NCI-H2107 treated with DMSO at 0.1 percent for 48 hours (cell line): ENCODE results near the gene DARS1.

Source experiments
- DNase-seq: peaks from one replicate; lab custom pipeline; 2025; ENCODE audit not compliant: unreplicated experiment; lab: John Stamatoyannopoulos, UW

DARS1 gene

DNA sequence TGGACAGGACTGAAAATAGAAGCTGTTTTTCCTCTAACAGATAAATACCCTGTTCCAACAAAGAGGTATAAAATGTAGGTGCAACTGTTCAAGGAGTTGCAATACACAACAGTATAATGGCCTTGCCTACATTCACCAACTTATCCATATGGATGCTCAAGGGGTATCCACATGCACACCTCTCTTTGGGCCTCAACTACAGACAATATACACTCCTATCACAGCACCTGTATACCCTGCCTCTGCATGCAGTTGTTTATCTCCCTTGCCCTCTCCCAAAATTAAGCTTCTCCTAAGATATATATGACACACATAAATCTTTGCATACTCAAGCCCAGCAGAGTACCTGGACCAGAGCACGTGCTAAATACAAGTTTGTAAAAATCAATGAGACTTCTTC lies 37.3 kb downstream of the DARS1 start:
- no peak for DNase-seq

DNA sequence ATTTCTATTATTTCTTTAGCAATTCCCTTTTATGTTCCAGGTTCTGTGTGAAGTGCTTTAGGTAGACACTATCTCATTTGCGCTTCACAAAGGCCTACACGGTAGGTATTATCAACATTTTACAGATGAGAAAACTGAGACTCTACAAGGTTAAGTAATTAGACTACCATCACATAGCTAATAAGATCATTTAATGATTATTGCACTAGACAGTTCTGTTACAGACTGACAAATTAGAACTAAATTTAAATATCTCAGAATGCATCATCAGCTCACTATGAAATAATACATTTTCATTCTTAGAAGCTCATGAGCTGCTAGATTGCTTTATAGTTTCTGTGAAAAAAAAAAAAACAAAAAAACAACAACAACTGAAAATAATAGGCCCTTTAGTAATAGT lies 37.9 kb downstream of the DARS1 start:
- no peak for DNase-seq

DNA sequence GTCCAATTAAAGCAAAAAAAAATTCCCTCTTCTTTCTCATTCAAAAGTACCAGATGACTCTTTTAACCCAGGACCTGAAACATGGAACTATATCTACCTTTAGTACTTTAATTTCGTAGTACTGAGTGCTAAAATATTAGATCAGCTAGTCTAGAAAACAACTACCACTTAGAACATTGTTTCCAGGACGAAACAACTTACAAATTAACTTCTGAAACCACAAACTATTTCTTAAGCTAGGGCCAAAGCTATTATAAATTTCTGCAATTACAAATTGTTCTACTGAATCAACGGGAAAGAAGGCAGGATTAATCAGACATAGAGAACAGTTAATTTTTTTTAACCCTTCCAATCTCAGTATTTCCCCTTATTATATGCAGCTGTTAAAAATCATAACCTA lies 39.9 kb downstream of the DARS1 start:
- no peak for DNase-seq

DNA sequence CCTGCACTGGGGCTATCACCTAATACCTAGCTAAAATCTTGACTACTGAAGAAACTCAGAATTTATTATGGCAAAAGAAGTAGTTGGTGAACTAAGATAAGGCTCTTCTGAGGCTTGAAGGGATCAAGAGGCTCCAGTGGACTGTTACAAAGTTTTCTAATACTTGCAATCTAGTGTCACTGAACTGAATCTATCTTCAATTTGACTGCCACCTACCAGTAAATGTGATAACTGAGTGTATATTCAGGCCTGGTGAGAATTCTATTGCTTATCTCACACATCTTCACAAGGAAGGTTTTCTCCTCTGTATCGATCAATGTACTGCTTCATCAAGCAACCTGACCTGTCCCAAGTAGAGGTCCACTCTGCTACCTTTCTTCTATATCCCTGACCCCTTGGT lies 40.8 kb downstream of the DARS1 start:
- no peak for DNase-seq

DNA sequence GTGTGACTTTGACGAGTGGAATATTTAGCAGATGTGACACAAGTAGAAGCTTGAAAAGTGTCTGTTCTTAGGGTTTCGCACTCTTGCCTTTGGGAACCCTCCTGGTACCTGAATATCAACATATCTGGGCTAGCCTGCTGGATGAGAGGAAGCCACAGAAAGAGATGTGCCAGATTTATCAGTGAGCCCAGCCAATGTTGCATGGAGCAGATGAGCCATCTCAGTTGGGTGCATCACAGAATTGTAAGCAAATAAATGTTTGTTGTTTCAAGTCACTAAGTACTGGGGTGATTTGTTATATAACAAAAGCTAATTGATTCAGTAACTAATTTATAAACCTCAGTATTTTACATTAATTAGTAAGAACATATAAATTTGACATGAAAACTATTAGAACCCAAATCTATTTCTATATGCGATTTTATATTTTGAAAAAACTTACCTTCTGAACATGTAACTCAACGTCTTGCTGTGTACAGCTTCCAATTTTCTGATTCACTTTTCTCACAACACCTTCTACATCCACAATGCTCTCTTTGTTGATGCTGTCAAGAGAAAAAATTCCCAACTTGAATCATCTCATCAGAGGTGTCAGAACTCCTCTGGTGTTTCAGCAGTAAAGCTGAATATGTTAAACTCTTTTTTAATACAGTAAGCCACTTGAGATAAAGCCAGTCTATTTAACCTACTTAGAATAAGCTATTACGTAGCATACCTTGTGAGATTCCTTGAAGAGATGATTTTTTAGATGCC lies 42.3 kb downstream of the DARS1 start:
- DNase-seq: no peak

DNA sequence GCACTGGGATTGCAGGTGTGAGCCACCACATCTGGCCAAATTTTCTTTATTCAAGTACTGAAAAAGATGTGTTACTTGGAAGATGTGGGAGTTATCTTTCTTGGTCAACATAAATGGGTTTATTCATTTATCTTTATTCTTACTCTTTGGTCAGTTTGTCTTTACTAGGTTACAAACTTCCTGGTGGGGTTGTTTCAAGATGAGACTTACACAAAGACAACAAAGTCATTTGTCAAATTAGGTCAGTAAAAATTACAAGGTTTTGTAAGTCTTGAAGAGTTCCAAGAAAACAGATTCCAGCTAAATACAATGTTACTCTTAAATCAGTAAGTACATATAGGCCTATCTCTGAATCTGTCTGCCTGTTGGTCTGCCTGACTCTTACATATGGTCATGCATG lies 48.9 kb downstream of the DARS1 start:
- no peak for DNase-seq

DNA sequence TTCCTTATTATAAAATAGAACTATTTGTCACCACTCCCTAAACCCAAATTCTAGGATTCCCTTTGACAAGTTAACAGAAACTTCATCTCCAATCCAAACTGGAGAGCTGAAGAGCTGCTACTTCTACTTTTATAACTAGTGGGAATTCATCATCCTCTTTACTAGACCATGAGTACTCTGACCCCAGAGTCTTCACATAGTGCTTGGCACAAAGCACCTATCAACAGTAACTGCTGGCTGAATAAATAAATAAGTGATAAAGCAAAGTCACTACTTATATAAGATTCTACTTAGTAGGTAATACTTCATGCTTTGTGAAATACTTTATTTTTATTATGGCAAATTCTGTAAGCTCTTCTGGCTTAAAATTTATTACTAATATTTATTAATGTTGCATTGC lies 49.5 kb downstream of the DARS1 start:
- no peak for DNase-seq

DNA sequence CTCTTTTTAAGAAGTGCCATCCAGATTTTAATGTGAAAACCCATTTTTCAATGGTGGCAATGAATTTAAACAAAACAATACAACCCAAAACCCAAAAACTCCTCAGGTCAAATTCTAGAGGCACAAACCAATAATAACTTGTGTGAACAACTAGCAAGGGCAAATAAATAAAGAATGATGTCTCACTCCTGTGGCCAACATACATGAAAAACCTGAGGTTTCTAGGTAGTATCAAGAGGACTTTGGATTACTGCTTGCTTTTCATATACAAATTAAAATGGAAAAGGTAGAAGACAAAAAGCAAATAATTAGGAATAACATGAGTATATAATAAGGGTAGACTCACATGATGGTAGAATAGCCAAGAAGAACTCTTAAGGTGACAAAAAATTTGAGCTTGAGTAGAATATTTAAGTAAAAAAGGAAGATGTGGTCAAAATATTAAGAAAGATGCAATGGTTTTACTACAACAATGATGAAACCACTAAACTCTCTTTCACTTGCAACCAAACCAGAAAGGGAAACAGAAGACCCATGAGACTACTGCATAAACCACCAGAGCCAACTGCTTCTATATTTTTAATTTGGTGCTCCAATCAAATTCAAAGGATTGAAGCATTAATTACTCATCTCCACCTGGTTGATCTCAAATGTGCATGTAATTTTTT lies 53.5 kb downstream of the DARS1 start:
- DNase-seq: no peak

DNA sequence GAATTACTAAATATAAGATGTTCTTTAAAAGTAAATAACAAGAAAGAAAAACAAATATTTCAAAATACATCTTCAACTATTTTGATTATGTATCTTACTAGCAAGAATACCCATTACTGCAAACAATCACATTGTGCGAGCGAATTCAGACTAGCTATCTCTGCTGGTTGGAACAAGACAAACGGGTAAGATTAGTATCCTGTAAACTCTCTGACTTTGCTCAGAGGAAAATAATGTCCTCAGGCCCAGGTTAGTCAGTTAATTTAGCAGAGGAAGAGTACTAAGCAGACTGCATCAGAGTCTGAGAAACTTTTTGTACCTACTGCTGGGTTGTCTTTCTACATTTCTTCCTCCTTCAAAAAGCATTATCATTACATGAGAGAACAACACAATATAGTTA lies 58.8 kb downstream of the DARS1 start:
- DNase-seq: no peak

DNA sequence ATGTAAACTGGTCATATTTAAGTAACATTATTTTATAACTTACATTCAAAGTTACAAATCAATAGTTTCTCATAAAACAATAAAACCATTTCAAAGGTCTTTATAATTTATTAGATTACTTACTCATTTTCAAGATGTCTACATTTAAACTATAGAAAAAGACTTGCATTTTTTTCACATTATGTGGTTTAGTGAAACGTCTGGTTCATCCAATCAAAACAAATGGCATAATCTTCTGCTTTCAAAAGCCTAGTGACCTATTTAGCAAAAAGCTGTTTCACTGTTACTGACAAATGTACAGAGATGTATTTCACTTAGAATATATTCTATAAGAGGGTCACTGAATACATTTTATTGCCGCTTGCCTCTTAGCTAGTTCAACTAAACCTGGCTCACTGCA lies 59.9 kb downstream of the DARS1 start:
- DNase-seq: no peak

DNA sequence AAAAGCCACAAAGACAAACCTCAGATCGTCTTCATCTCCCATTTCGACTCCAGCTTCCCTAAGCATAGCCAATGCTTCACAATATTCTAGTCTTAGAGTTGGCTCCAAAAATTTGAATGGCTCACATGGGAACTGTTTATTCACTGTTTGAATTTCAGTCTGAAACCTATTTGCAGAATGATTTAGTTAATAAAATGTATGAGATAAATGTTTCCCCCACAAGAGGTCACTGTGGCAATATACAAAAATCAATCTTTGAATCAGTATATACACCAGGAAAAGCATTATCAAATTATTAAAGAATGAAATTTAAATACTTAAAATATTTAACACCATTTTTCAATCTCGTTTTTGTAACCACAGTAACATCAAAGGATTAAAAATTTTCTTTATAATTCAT lies 69.2 kb downstream of the DARS1 start:
- peak; percentile 11 for DNase-seq

DNA sequence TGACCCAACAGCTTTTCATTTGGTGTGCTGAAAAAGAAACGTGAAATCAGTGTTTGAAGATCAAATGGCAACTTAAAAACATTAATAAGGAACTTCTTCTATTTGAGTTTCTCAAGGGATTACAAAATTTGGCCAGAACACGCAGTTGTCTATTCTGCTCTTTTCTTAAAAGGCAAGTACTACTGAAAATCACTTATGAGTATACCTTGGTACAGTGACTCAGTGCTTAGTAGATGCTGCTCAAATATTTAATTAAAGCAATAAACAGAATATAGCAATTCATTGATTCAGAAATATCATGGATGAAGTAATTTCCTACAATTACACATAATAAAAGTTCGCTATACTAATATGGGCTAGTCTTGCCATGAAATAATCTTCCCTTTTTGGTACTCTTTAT lies 70.9 kb downstream of the DARS1 start:
- no peak for DNase-seq

DNA sequence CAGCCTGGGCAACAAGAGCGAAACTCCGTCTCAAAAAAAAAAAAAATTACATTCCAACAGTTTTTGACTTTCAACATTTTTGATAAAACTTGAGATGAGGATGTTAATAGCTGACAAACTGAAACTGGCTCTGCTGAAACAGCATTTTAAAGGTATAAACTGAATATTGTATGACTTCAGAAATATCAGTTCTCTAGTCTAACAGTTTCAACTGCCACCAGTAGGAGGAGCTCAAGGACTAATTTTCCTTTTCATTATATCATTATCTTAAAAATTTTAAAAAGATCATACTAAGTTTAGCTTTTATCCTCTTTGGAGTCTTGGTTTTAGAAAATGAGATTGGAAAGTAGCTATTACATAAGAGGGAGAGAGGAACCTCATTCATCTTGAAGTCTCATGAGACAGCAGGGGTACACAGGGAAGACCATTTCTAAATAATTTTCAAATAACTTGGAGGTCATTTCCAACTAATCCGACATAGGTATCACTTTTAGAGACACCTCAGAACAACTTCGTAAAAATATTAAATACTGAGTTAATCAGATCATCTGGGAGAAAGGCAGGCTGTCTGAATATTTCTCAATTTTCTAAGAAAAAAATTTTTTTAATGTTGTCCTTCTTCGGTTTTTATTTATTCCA lies 71.6 kb downstream of the DARS1 start:
- DNase-seq: peak; percentile 11

DNA sequence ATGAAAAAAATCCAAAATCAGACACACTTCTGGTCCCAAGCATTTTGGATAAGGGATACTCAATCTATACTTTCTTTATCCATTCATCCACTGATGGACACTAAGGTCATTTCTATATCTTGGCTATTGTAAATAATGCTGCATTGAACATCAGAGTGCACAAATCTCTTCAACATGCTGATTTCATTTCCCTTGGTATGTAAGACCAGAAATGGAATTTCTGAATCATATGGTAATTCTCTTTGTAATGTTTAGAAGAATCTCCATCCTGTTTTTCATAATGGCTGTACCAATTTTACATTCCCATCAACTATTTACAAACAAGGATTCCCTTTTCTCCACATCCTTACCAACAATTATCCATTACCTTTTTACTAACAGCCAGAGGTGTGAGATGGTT lies 75.5 kb downstream of the DARS1 start:
- DNase-seq: no peak

DNA sequence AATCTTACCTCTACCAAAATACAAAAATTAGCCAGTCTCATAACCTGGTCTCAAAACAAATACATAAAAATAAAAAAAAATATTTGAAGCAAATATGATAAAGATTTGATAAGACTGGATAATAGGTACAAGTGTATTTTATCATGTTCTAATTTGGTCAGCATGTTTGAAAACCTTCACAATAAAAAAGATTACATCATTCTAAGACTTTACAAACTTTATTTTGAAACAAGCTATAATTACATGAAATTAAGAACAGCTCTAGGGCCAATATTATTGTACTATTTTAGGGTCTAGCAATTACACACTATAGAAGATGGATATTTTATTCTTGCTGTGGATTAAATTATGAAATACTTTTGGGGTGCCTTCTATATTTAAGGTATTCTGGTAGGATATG lies 79.7 kb downstream of the DARS1 start:
- no peak for DNase-seq

DNA sequence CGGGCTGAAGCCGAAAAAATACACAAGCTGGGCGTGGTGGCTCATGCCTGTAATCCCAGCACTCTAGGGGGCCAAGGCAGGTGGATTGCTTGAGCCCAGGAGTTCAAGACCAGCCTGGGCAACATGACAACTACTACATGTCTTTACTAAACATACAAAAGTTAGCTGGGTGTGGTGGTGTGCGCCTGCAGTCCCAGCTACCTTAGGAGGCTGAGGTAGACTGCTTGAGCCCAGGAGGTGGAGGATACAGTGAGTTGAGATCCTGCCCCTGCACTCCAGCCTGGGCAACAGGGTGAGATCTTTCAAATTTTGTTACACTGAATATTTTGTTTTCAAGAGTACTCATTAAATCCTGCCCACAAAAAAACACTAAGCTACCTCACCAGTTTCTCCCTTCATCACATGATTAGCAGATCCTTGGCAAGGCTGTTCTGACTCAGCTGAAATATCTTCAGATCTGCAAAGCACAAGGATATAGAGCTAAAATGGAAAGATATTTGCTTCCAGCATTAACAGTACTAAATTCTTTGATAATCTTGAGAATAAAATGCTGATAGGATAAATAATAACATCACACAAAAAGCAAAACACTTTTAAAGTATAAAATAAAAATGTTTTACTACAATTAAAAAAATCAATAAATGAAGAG lies 81.0 kb downstream of the DARS1 start:
- DNase-seq: no peak

DNA sequence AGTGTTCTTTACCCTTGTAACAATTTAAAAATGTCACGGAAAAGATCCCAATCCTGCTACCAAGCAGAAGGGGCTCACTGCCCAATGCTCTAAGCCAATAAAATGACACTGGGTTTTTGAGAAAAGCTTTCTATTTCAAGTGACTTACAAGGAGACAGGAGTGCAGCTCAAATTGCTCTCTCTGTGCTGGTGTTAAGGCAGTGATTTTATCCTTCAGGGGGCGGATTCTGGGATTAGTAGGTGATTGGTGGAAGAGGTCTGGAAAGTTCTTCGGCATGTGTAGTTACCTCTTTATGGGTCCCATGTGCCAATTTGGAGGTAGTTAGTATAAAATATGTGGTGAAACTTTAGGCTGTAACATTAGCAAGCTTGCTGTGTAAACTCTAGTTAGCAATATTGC lies 81.8 kb downstream of the DARS1 start:
- DNase-seq: no peak

DNA sequence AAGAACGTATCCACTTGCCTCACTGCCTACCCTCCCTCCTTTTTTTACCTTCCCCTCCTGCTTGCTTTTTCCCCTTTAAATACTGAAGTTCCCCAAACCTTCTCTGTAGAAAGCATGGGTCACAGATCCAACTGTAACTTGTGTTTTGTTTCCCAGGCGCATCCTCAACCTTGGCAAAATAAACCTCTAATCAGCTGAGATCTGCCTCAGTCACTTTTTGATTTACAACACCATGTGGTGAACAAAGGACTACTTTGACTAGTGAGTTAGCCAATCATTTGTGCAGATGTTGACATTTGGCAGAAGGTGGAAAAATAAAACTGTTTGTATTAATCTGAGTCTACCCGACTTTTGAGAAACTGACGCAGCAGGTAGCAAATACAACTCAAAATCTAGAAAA lies 85.9 kb downstream of the DARS1 start:
- no peak for DNase-seq

DNA sequence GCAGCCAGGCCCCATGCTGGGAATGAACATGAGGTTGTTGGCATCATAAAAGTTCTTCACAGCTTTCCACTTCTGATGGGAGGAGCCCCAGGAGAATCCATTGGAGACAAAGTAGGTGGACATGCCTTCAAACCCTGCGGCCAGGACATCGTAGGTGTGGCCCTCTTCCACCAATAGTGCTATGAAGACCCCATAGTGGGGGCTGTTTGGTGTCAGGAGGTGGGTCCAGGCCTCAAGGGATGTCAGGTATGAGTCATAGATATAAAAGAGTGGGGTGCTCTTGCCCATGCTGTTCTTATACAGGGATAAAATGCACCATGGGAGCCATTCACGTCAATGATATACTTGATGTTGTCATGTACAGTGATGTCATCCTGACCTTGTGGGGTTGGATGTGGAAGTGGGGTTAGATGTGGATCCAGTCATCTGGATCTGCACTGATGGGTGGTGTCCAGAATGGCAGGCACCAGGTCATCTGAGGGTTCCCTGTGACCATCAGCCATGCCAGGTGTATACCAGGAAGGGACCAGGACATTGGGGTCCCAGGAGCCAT lies 87.1 kb downstream of the DARS1 start:
- DNase-seq: no peak

DNA sequence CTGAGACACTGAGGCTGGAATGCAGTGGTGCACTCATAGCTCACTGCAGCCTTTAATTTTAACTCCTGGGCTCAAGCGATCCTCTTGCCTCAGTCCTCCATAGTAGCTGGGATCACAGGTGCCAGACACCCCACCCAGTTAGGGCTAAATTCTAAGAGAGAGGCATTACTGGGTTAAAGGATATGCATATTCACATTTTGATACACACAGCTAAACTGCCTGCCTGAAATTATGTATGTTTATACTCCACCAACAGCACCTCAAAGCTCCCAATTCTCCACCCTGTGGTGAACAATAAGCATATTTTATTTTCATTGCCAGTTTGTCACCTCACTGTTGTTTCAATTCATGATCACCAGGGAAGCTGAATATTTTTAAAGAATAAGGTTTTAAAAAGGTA lies 90.5 kb downstream of the DARS1 start:
- no peak for DNase-seq

DNA sequence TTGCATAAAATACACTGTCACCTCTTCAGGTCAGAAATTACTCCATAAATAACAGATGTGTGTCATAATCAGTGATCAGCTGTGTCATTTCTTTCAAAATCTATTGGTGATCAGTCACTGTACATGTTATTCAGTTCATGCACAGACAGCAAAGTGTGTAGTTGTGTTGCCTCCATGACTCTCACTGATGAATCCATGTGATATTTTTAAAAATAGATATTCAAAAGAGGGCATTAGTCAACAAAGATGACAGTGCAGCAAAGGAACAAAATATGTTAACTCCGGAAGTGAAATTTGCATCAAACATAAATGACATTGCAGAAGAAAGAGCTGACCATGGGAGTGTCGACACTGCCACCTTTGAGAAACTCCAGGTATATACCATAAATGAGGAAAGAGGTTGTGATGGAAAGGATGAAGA lies 92.0 kb downstream of the DARS1 start:
- no peak for DNase-seq

DNA sequence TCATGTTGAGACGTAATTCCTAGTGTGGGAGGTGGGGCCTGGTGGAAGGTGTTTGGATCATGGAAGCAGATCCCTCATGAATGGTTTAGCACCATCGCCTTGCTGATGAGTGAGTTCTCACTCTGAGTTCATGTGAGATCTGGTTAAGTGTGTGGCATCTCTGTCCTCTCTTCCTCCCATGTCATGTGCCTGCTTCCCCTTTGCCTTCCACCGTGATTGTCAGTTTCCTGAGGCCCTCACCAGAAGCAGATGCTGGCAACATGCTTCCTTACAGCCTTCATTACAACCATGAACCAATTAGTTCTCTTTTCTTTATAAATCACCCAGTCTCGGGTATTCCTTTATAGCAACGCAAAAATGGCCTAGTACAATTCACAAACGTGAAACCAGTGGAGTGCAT lies 94.6 kb downstream of the DARS1 start:
- DNase-seq: no peak
